ENCODE measurements around the gene NRSN1.

DNA sequence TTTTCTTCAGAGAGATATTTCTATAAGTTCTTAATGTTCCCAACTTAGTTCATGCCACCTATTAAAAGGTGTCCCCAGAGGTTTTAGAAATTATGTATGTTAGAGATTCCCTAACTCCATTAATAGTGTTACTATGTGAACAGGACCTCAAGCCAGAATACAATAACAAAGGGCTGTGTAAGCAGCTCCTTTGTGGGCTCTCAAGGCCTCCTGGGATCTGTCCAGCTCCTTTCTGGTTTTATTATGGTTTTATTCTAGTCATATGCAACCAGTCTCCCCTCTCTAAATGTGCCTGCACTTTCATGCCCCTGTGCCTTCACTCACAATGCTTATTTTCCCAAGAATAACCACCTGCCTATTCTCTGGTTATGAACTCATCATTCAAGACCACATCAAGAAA lies 22.7 kb downstream of the NRSN1 start:
- TF ChIP-seq JUNB (IDR thresholded peaks at IDR 0.05; ENCODE audit: unreplicated experiment), result no peak
- no peak for TF ChIP-seq STAT1 (IDR thresholded peaks at IDR 0.05; ENCODE audit: unreplicated experiment)
- TF ChIP-seq, protein P1, sequence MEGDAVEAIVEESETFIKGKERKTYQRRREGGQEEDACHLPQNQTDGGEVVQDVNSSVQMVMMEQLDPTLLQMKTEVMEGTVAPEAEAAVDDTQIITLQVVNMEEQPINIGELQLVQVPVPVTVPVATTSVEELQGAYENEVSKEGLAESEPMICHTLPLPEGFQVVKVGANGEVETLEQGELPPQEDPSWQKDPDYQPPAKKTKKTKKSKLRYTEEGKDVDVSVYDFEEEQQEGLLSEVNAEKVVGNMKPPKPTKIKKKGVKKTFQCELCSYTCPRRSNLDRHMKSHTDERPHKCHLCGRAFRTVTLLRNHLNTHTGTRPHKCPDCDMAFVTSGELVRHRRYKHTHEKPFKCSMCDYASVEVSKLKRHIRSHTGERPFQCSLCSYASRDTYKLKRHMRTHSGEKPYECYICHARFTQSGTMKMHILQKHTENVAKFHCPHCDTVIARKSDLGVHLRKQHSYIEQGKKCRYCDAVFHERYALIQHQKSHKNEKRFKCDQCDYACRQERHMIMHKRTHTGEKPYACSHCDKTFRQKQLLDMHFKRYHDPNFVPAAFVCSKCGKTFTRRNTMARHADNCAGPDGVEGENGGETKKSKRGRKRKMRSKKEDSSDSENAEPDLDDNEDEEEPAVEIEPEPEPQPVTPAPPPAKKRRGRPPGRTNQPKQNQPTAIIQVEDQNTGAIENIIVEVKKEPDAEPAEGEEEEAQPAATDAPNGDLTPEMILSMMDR (conservative IDR thresholded peaks at IDR 0.05; ENCODE audit: low read depth in 2 of 2), result no peak
- no peak for TF ChIP-seq REST (IDR thresholded peaks at IDR 0.05; ENCODE audit: unreplicated experiment)
- TF ChIP-seq, protein P2, sequence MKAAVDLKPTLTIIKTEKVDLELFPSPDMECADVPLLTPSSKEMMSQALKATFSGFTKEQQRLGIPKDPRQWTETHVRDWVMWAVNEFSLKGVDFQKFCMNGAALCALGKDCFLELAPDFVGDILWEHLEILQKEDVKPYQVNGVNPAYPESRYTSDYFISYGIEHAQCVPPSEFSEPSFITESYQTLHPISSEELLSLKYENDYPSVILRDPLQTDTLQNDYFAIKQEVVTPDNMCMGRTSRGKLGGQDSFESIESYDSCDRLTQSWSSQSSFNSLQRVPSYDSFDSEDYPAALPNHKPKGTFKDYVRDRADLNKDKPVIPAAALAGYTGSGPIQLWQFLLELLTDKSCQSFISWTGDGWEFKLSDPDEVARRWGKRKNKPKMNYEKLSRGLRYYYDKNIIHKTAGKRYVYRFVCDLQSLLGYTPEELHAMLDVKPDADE (IDR thresholded peaks at IDR 0.05), result no peak
- TF ChIP-seq POLR2AphosphoS5 (IDR thresholded peaks at IDR 0.05; ENCODE audit: low read depth), result no peak
- no peak for TF ChIP-seq EZH2 (IDR thresholded peaks at IDR 0.05; ENCODE audit: low read depth, unreplicated experiment)
